ENCODE data around the gene DNAI4. TPM values are rescaled to one million over a fixed set of nuclear protein-coding genes. Genes with fewer than 3 reads are reported as not detected.

DNAI4 gene
- total RNA-seq, 3 donors from 2014 or later: 14.8 to 38.0 (median 25.1) TPM

DNA sequence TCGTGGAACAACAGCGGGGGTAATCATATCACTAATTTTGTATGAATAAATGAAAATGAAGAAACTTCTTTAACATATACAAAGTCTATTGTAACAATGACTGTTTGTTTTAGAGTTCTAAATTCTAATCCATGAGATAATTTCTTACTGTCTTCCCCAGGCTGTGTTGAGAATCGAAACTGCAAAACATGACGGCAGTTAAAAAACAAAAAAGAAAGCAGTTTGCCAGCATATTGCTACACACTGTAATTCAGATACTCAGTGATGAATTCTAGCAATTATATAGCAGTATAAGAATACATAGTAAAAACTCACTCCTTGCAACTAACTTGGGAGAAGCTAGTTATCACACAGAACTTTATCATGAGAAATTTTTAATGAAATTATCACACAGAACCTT lies 145.7 kb downstream of the DNAI4 start:
- Histone ChIP-seq H3K4me1 (ENCODE audit: low read depth) (no peaks in the 10 kb centered on the region), H3K4me3 (no peak overlapping the region), H3K36me3 (ENCODE audit: low read depth) (no peaks in the 10 kb centered on the region), H3K9me3 (no peaks in the 10 kb centered on the region)
- ATAC-seq: no peak
- intact Hi-C loops (cut with DNase I, micrococcal nuclease): no loop called here
- DNase-seq: no peak
- TF ChIP-seq, protein P1, sequence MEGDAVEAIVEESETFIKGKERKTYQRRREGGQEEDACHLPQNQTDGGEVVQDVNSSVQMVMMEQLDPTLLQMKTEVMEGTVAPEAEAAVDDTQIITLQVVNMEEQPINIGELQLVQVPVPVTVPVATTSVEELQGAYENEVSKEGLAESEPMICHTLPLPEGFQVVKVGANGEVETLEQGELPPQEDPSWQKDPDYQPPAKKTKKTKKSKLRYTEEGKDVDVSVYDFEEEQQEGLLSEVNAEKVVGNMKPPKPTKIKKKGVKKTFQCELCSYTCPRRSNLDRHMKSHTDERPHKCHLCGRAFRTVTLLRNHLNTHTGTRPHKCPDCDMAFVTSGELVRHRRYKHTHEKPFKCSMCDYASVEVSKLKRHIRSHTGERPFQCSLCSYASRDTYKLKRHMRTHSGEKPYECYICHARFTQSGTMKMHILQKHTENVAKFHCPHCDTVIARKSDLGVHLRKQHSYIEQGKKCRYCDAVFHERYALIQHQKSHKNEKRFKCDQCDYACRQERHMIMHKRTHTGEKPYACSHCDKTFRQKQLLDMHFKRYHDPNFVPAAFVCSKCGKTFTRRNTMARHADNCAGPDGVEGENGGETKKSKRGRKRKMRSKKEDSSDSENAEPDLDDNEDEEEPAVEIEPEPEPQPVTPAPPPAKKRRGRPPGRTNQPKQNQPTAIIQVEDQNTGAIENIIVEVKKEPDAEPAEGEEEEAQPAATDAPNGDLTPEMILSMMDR (IDR thresholded peaks at IDR 0.05): no peak

DNA sequence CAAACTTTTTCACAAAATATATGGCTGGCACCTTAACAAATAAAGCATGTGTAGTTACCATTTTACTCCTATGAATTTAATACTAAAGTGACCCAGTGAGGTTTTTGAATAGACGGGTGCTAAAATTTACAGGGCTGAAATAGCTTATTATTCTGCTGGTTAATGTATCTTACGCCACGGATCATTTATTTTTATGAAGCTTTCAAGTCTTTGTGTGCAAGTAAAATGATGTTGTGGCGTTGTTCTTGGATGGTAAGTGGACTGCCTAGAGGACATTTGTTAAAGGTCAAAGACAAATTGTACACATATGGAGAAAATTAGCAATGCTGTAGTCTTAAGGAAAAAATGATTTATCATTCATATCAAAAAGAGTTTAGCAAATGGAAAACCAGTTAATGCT lies 146.4 kb downstream of the DNAI4 start:
- no peaks in the 10 kb centered on the region for H3K4me1 ChIP-seq (ENCODE audit: low read depth)
- H3K36me3 ChIP-seq (ENCODE audit: low read depth): no peaks in the 10 kb centered on the region
- no peak for DNase-seq
- TF ChIP-seq, protein P1 (IDR thresholded peaks at IDR 0.05): no peak
- ATAC-seq: no peak
- no peaks in the 10 kb centered on the region for H3K9me3 ChIP-seq
- intact Hi-C loops (cut with DNase I, micrococcal nuclease): no loop called here
- no peak overlapping the region for H3K4me3 ChIP-seq

DNA sequence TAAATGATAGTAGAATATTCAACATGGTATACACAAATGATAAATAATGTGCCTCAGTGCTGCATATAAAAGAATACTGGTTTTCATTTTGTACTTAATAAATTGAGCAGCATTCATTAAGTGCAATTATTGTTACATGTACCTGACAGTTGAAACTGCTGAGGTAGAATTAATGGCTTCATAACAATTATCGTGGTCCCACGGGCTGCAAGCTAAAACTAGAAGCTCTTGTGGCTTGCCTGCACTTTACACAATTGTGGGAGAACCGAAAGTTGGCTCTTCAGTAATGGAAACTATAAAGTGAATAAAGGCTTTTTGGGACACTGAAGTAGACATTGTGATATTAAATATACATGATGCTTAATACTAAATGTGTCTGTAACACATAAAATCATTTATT lies 146.8 kb downstream of the DNAI4 start:
- no peaks in the 10 kb centered on the region for H3K9me3 ChIP-seq
- DNase-seq (no peak), ATAC-seq (no peak)
- no peak overlapping the region for H3K4me3 ChIP-seq
- TF ChIP-seq, protein P1 (IDR thresholded peaks at IDR 0.05): no peak
- H3K36me3 ChIP-seq (ENCODE audit: low read depth): no peaks in the 10 kb centered on the region
- H3K4me1 ChIP-seq (ENCODE audit: low read depth): no peaks in the 10 kb centered on the region
- intact Hi-C loops (cut with DNase I, micrococcal nuclease): no loop called here

DNA sequence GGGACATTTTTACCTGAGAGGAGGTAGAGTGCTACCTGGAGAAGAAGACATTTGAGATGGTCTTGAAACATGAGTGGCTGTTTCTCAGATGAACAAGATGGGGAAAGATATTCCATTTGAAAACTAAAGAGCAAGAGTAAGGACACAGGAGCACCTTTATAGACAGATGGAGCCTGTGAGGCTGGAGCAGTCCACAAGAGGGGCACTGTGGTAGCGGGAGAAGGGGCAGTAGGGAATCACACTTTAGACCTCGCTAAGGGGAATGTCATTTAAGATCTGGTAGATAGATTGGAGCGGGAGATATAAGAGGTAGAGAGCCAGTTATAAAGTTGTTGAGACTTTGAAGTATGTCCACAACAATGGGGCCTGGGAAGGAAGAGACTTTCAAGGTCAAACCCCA lies 149.0 kb downstream of the DNAI4 start:
- no peak overlapping the region for H3K4me3 ChIP-seq
- ATAC-seq (no peak), DNase-seq (no peak)
- no peaks in the 10 kb centered on the region for H3K4me1 ChIP-seq (ENCODE audit: low read depth)
- intact Hi-C loops (cut with DNase I, micrococcal nuclease): no loop called here
- no peaks in the 10 kb centered on the region for H3K36me3 ChIP-seq (ENCODE audit: low read depth)
- TF ChIP-seq, protein P1 (IDR thresholded peaks at IDR 0.05): no peak
- no peaks in the 10 kb centered on the region for H3K9me3 ChIP-seq

DNA sequence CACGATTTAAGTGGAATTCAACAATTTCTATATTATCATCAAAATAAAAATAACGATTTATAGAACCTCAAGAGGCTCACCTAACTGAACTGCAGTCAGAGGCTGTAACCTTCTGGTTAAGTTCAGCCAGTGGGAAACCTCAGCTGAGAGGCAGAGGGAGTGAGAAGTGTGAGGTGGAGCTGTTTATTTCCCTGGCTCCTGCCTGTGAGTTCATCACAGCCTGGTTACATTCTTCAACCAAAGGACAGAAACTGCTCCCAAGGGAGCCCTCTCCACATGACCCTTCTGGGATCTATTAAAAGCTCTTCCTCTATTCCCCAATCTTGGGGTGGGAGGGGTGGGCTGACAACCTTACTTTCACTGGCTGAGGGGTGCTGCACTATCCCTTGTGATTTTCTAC lies 150.2 kb downstream of the DNAI4 start:
- intact Hi-C loops (cut with DNase I, micrococcal nuclease): no loop called here
- Histone ChIP-seq H3K9me3 (no peaks in the 10 kb centered on the region), H3K36me3 (ENCODE audit: low read depth) (no peaks in the 10 kb centered on the region), H3K4me3 (no peak overlapping the region), H3K4me1 (ENCODE audit: low read depth) (no peaks in the 10 kb centered on the region)
- ATAC-seq (no peak), DNase-seq (no peak)
- TF ChIP-seq, protein P1 (IDR thresholded peaks at IDR 0.05): no peak

DNA sequence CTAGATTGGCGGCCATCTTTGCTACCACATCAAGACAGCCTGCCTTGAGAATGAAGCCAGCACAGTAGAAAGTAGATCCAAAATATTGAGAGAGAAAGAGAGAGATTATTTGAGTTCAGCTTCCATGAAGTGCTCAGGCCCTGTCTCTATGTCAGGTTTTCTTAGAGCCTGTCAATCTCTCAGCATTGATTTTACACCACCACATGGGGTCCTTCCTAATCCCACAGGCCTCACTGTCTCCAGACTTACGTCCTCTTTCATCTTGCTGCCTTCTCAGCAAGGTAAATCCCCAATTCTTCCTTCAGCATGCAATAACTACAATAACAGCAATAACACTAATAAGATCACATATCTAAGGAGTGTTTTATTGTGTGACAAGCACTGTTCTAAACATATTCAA lies 151.4 kb downstream of the DNAI4 start:
- no peak for ATAC-seq
- no peaks in the 10 kb centered on the region for H3K4me1 ChIP-seq (ENCODE audit: low read depth)
- H3K36me3 ChIP-seq (ENCODE audit: low read depth): no peaks in the 10 kb centered on the region
- no peak overlapping the region for H3K4me3 ChIP-seq
- intact Hi-C loops (cut with DNase I, micrococcal nuclease): no loop called here
- TF ChIP-seq, protein P1 (IDR thresholded peaks at IDR 0.05): no peak
- no peaks in the 10 kb centered on the region for H3K9me3 ChIP-seq
- DNase-seq: no peak
